HG02642 (cell line): Measurements from ENCODE around the gene CCP110.
"Not testable (repeated sequence)": the region's sequence is repeated elsewhere in the genome, so short reads cannot be mapped to it uniquely, and the experiment has no call there.

ENCODE experiments used
- ATAC-seq: cut with Tn5 transposase; IDR thresholded peaks from one replicate; pipeline ENCODE4 v1.9.1; 2021; ENCODE audit warnings: mild to moderate bottlenecking; ENCODE audit not compliant: unreplicated experiment, poor library complexity

Gene CCP110

DNA sequence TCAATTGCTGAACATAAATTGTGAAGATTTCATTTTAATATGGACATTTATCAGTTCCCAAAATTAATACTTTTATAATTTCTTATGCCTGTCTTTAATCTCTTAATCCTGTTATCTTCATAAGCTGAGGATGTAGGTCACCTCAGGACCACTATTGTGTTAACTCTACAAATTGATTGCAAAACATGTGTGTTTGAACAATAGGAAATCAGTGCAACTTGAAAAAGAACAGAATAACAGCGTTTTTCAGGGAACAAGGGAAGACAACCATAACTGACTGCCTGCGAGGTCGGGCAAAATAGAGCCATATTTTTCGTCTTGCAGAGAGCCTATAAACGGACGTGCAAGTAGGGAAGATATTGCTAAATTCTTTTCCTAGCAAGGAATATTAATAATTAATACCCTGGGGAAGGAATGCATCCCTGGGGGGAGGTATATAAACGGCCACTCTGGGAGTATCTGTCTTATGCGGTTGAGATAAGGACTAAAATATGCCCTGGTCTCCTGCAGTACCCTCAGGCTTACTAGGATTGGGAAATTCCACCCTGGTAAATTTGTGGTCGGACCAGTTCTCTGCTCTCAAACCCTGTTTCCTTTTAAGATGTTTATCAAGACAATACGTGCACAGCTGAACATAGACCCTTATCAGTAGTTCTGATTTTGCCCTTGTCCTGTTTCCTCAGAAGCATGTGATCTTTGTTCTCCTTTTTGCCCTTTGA lies 19.7 kb downstream of the CCP110 start:
- not testable (repeated sequence) for ATAC-seq

DNA sequence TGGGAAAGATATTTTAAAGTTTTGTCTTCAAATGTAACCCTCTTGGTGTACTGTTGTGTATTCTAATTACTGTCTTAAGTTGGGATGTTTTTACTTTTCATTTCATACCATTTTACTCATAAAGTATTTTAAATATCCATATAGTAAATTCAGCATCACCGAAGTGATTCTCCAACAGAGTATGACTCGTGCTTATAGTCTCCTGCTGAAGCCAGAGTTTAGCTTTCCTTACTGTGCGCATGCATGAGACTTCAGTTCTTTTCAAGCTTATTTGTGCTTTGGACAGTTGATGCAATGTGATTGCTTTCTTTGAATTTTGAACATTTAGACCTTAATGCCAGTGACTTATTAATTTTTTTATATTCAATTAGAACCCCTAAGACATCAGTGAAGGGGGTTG lies 24.4 kb downstream of the CCP110 start:
- no peak for ATAC-seq

DNA sequence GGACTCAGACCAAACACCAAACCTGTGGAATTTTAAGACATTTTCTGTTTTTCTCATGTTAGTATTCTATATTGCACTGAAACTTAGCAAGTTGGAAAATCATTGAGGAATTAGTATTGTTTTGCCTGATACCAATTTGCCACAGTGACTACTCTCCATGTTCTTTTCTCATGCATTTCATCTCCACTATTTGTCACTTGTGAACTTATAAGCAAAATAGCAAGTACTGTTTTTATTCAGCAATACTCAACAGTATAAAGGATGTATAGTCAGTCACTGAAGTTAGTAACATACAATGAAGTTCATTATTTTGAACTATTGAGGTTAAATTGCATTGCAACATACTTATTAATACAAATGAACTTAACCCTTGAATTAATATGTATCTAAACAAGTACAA lies 25.9 kb downstream of the CCP110 start:
- ATAC-seq: no peak

DNA sequence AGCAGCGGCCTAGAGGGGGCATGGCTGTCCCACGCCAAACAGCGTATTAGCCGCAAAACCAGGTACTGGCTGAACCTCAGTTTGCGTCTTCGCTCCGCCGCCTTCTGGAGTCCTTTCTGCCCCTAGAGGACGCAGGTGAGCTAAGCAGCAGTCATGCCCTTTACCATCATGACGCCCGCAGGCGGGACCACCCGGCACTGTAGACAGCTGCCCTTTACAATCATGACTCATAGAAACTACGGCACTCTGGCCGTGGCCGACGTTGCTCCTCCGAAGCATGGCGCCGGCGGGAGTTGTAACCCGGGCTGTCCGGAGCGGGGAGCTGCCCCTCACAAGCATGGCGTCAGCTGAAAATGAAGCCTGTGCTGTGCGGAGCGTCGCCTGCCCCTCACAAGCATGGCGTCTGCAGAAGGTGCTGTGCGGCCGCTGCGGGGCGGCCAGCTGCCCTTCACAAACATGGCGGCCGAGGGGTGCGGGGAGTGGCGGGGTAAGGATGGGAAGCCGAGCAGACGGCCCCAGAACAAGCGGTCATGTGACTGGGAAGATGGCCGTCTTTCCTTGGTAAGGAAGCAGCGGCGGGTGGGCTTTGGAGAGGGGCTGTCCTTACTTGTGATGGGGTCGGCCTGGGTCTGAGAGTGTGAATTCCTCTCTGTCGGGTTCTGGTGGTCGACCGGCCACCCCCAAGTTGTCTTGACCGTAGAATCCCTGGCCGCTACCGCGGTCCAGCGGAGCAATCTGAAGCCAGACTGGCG lies 31.6 kb downstream of the CCP110 start, which contains the start of gene VPS35L:
Gene VPS35L, plus strand, starts transcription at position 518 of the 752 bp plus-strand sequence. Its CDS starts 27 bp downstream, at position 545.
- peak; percentile 97 for ATAC-seq

DNA sequence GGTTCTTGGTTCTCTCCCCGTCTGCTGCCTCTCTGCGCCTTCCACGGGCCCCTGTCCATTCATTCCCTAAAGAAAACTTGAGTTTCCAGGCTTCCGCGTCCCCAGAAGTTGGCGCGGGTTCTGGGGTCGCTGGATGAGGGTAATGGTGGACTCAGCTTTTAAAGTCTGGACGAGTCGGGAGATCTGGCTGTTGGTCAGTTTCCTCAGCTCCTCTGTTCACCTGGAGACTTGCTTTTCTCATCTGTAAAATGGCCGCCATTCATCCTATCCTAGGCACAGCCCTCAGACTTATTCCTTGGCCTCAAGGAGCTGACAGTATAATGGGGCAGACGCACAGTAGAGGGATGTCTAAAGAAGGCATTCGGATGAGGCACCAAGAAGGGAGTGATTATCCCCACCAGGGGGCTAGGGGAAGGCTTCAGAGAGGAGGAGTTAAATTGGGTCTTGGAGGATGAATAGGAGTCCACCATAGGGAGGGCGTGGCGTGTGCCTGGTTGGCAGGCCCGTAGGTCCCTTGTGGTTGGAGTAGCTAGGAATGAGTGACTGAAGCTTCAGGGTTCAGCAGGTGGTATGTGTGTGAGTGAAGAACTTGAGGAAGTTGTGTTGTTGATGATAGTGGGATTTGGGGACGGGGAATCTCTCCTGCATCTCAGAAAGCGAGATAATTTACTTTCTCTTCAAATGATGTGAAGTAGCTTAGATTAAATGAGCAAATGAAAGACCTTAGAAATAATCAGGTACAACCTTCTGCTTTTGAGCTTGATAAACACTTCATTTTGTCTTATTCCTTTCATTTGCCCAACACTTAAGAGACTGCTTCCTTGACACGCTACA lies 32.4 kb downstream of the CCP110 start:
- no peak for ATAC-seq

DNA sequence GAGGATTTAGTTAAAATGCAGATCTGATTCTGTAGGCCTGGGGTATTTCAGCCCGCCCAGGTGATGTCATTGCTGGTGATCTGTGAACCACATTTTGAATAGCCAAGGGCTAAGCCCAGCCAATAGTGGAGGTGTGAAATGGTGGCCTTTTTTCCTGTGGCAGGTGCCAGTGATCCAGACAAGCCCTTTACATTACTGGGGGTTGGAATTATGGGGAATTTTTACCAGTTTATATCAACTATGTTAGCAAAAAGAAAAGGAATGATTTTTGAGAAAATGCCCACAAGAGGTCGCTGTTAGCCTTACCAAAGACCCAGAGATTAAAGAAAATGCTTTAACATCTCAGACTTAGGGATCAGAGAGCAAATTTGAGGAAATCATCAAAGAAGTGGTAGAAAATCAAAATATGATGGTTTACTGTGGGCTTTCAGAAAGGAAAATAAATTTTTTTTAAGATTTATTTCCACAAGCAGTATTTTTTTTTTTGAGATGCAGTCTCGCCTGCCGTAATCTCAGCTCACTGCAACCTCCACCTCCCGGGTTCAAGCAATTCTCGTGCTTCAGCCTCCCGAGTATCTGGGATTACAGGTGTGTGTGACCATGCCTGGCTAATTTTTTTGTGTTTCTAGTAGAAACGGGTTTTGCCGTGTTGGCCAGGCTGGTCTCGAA lies 35.6 kb downstream of the CCP110 start:
- no peak for ATAC-seq

DNA sequence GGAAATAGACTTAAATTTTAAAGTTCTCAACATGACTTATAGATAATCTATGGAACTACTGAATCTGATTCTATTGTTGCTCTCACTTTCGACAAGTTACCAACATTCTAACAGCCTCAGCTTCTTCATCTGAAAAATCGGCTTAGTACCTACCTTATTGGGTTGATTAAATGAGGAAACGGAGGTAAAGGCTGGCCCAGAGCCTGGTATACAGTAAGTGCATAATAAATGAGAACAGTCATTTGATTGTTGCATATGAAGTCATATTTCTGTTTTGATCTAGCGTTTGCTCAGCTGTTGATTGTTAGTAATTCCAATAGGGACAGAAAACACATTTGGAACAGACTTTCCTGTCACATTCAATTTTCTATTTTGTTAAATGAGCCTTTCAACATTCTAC lies 36.3 kb downstream of the CCP110 start:
- no peak for ATAC-seq

DNA sequence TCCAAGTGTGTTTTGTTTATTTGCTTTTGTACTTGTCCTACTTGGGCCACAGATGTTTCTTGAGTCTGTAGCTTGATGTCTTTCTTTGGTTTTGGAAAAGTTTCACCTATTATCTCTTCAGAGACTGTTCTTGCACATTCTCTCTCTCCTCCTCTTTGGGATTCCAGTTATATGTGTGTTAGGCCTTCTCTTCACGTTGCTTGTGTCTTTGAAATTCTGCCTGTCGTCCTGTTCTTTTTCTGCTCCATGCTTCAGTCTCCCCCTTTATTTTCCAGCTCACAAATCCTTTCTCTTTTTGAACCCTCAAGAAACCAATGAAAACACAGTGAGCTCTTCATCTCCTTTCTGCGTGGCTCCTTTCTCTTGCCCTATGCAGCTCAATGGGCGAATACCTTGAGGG lies 39.6 kb downstream of the CCP110 start:
- no peak for ATAC-seq

DNA sequence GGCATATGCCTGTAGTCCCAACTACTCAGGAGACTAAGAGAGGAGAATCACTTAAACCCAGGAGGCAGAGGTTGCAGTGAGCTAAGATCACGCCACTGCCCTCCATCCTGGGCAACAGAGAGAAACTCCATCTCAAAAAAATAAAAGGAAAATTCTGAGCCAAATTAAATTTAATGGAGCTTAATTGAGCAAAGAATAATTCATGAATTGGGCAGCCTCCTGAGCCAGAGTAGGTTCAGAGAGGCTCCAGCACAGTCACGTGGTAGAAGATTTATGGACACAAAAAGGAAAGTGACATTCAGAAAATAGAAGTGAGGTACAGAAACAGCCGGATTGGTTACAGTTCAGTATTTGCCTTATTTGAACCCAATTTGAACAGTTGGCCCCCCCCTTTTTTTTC lies 42.6 kb downstream of the CCP110 start:
- ATAC-seq: no peak

DNA sequence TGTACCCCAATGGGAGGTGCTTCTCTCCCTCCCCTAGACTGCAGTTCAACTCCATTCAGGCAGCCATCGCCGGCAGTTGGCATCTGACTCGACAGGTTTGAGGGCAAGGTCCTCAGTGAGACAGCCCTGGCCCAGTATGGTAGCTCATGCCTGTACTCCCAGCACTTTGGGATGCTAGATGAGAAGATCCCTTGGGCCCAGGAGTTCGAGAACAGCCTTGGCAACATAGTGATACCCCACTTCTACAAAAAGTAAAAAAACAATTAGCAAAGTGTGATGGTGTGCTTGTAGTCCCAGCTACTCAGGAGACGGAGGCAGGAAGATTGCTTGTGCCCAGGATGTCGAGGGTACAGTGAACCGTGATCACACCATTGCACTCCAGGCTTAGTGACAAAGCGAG lies 43.8 kb downstream of the CCP110 start:
- ATAC-seq: no peak

DNA sequence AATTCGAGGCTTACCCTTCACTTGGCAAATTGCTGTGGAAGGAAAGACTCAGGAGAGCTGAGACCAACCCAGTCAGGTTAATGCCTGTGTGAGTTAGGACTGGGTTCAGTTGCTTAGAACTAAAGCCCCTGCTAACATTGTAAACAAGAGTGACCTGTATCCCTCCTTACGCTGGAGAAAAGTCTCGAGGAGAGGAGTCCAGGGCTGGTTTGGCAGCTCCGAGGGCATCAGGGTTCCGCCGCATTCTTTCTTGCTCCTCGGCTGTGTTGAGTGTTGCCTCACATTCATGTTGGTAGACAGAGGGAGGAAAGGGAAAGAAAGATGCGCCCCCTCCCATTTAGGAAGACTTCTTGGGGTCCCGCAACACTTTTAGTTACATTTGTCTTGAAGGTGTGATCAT lies 50.3 kb downstream of the CCP110 start:
- ATAC-seq: no peak

DNA sequence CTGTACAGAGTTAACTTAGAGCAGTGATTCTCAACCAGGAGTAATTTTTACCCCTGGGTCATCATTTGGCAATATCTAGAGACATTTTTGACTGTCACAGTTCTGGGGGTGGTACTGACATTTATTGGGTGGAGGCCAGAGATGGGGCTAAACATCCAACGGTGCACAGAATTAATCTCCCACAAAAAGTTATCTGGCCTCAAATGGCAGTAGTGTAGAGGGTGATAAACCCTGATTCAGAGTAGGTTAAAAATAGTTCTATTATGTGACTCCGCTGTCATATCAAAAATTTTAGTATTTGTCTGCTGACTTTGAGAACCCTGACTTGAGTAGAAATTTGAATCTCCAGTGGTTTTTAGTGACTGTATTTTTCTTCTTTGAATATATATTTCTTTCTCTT lies 50.9 kb downstream of the CCP110 start:
- ATAC-seq: no peak

DNA sequence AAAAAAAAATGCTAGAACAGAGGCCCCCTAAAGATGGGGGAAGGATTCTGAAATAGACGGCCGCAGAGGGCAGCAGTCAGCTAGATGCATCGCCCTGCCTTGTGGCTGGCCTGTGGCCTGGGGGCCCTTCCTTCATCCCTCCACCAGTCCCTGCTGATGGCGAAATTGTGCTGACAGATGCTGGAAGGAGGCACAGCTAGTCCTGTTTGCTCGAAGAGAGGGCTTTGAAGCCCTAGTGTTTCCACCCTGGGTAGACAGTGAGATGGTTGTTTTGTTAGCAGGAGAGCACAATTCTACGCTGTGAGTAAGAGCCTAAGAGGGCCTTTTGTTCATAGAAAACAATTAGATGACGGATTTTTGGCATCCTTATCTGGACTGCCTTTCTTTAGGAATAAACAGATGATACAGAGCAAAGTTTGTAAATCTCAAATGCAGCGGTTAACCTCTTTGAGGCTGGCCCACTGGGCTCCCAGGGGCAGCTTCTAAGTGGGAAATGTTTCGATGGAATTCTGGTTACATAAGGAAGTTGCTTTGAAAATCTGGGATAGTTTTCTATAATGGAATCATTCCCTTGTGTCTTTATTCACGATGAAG lies 54.7 kb downstream of the CCP110 start:
- no peak for ATAC-seq

DNA sequence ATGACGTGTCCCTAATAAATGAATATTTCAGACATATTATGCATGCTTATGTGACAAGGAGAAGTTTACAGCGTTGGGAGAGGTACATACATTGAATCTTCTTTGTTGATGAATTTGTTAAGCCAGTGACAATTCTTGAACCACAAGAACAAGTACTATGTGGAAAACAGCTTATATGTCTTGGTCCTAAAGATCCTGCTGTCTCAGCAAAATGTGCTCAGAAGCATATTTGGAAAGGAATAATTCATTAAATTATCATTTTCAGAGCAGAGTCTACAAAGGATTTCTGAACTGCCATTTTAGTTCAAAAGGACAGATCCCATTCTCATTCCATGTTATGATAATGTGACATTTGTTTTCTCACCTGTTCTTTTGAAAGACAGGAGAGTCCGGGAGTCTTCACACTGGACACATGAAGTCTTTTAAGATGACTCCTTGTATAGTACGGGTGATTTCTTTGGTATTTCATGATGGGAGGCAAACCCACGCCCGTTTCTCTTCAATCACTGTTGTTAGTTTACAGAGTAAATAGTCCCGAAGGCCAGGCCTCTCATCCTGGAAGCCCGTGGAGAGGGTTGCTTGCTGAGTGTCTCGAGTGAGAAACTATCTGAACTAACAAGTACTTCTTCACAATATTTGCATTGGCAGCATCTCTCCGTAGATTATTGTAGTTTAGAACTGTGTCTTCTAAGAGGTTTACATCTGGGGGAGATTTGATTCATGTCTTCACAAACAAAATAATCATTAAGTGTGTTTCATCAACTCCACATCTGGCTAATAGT lies 58.5 kb downstream of the CCP110 start:
- ATAC-seq: no peak

DNA sequence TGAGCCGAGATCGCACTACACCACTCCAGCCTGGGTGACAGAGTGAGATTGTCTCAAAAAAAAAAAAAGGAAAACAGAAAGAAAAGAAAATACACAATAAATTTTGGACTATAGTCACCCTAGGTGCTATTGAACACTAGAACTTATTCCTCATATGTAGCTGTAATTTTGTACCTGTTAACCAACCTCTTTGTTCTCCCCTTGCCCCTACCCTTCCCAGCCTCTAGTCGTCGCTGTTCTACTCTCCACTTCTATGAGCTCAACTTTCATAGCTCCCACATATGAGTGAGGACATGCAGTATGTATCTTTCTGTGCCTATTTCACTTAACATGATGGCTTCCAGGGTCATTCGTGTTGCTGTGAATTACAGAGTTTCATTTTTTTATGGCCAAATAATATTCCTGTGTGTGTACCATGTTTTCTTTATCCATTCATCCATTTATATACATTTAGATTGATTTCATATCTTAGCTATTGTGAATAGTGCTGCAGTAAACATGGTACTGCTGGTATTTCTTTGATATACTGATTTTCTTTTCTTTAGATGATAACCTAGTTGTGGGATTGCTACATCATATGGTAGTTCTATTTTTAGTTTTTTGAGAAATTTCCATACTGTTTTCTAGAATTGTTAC lies 60.0 kb downstream of the CCP110 start:
- no peak for ATAC-seq

DNA sequence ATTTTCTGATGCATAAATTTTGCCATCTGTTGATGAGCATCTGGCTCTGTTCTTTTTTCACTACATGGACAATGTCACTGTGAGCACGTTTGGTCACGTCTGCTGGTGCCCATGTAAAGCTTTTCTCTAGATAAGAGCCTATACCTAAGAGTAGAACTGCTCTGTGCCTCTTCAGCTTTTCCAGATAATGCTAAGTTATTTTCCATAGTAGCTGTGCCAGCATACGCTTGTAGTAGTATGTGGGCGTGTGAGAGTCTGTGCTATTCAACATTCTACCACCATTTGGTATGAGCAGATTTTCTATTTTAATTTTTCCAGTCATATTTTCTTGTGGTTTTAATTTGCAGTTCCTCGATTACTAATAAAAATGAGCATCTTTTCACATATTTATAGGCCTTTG lies 64.9 kb downstream of the CCP110 start:
- ATAC-seq: no peak

DNA sequence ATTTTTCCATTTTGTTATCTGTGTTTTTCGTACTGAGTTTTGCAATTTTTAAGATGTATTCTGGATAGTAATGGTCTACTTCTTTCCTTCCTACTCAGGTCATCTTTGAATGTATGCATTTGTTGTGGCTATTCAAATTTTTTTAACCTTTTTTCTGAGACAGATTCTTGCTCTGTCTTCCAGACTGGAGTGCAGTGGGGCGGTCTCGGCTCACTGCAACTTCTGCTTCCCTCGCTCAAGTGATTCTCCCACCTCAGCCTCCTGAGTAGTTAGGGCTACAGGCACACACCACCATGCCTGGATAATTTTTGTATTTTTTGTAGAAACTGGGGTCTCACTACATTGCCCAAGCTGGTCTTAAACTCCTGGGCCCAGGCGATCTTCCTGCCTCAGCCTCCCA lies 65.4 kb downstream of the CCP110 start:
- ATAC-seq: no peak

DNA sequence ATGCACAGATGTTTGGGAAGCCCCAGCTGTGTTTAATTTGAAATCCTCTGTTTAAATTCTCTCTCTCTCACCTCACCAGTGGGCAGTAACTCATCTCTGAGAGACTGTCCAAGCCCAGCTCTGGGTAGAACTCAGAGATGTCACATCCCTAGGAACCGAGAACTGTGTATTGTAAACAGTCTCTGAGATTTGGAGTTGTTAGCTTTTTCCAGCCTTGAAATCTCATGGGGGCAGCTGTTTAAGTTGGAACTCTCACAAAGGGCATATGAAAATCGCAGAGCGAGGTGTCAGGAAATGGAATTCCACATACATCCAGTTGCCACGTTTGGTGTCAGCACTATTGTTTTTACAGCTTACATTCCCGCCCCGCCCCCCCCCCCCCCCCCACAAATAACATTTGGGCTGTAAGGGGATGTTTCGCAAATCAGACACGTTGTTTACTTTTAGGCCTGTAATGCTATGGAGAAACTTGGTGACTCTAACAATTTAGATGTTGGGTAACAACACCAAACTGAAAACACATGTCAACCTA lies 66.1 kb downstream of the CCP110 start:
- no peak for ATAC-seq
